HG03558 (cell line): Measurements from ENCODE around the gene WNT9A.

Experiments
- ATAC-seq: cut with Tn5 transposase; IDR thresholded peaks from one replicate; pipeline ENCODE4 v1.9.1; 2021; ENCODE audit warnings: moderate number of reproducible peaks; ENCODE audit not compliant: unreplicated experiment; ENCODE audit errors: extremely low read depth

WNT9A gene

DNA sequence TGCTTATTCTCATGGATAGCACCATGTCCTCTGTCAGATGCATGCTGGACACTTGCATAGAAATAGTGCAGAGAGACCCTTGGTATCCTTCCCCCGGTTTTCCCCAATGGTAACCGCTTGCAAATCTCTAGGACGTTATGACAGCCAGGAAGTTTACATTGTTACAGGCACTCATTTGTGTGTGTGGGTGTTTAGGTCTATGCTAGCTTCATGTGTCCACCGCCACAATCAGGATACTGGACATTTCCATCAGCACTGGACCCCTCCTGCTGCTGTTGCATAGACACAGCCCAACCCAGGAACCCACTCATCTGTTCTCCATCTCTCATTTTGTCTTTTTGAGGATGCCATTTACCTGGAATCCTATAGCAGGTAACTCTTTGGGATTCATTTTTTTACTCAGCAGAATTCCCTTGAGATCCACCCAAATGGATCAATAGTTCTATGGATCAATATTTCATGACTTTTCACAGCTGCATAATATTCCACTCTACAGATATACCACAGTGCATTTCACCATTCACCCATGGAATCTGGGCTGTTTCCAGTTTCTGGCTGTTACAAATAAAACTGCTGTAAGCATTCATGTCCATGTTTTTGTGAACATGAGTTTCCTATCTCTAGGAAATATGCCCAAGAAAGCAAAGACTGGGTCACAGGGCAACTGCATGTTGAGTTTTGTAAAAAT lies 6.6 kb upstream of the WNT9A start:
- ATAC-seq, result no peak

DNA sequence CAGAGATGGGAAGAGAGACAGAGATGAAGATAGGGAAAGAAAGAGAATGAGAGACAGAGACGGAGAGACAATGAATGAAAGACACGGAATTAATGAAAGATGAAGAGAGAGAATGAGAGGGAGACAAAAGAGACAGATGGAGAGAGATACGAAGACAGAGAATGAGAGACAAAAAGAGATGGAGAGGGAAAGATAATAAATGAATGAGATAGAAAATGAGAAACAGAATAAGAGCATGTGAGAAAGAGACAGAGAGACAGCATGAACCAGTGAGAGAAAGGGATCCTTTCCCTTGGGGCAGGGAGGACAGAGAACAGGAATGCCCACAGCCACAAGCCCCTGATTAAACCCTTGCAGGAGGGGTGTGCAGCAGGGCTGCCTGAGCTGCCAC lies 5.3 kb upstream of the WNT9A start:
- ATAC-seq, result no peak

DNA sequence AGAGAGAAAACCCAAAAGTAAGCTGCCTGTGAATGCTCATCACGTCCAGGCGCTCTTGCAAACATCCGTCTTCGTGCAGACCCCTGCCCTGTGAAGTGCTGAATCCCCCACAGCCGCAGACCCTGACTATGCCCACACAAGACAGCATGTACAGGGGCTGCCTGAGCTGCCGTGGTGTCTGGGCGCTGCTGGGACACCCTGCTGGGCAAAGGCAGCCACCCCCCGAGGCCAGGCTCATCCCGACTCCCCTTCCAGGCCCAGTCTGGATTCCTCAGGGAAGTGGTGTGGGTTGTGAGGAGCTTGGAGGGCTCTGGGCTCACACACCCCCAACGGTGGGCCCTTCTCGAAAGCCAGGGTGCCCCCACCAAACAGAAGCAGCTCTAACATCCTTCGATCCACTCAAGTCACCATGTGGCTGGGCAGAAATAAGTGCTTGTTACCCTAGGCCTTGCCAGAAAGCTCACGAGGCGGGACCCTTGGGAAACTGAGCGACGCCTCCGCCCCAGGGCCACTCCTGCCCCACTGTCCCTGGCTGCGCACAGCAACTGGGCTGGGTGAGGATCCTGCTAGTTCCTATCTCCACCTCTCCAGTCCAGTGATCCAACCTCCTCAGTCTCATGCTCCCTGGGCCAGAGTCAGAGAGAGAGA lies 4.8 kb upstream of the WNT9A start:
- no peak for ATAC-seq

GRCh38 chr1:227951624-227952373 lies 4.1 kb upstream of the WNT9A start:
- no peak for ATAC-seq

- ATAC-seq, result no peak
Measured at GRCh38 chr1:227950735-227951346, 3.1 kb upstream of the WNT9A start.

DNA sequence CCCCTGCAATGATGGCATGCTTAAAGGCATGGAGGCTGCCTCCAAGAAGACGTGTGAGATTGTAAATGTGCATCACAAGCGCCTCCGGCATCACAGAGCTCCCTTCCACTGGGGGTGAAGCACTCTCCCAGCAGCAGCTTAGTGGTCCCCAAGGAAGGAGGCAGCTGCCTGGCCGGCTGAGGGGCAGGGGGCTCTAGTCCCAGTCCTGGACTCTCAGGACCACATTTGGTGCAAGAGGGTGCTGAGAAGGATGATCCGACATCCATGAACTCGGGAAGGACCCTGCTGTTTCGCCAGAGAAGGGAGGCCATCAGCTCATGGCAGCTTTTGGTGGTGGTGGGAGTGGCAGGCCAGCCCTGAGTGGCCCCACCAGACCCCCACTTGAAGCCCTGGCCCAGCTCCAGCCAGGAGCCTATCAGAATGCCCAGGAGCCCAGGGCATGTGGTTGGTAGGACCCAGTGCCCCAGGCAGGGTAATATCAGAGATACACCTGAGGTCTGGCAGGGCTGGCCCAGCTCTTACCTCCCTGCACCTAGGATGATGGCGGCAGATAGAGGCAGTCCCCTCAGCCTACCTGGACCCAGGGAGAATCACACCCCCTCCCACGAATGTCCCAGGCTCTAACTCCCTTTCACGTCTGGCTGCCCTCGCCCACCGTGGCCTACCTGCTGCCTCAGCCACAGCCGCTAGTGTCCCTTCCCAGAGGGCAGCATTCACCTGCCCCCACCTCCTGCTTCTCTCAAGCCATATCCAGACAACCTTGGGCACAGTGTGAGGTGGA lies 2.4 kb upstream of the WNT9A start:
- no peak for ATAC-seq

- ATAC-seq, result no peak
Measured at GRCh38 chr1:227949341-227949921, 1.7 kb upstream of the WNT9A start.

DNA sequence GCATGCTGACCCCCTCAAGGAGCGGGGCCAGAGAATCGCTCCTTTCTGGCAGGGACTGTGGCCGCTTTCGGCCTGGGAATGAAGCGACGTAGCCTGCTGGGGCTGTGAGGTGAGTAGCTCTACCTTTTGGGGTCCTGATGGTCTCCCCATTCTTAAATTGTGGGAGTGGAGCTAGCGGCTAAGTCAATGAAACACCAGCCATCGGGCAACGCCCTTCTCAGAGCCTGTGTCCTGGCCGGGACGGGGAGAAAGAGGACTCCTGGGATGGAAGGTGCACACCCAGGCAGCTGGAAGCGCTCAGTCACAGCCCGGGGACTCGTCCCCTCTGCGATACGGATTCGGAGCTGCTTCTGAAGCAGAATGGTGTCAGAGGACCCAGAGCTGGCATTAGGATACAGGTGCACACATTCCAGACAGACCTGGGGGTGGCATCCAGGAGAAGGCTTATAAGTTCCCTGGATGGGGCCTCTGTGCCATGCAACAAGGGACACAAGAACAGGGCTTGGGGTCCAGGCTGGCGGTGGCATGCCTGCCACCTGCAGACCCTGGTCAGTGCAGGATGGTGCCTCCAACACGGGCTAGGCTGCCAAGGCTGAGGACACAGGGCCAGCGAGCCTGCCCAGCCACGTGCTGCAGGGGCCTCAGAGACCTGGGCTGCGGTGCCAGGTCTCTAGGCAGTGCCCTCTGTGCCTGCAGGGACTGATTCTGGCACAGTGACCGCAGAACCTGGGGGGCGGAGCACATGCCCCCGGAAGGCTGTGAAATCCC lies 945 bp upstream of the WNT9A start:
- no peak for ATAC-seq

GRCh38 chr1:227947386-227947675 lies 401 bp downstream of the WNT9A start:
- ATAC-seq, result no peak

DNA sequence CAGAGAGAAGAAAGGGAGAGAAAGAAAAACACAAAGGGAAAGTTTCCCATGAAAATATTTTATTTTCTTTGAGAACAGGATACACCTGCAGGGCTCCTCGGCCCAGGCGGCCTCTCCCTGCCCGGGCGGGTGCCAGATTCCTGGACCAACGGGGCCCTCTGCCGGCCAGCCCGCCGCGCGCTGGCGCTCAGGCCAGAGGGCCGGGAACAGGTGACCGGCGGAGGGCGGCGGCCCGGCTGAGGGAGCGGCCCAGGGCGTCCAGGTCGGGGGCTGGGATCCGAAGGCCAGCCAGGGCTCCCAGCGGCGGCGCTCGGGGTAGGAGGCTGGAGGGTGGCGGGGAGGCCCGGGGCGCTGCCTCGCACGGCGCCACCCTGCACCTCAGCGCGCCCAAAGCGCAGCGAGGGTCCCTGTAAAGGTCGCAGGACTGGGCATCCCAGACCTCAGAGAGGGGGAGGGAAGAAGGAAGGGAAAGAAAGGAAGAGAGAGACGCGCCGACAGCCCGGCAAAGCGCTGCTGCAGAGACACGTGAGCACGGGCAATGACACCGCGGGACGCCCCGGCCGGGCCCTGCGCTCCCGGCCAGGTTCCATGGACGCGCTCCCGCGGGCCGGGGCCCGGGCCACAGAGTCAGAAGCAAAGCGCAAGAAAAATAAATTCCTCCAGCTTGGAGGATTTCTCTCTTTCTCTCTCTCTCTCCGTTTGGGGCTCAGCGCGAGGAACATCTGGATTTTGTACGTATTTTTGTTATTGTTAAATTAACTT lies 927 bp downstream of the WNT9A start:
- ATAC-seq, result no peak

GRCh38 chr1:227945891-227946623 lies 1.7 kb downstream of the WNT9A start:
- no peak for ATAC-seq

DNA sequence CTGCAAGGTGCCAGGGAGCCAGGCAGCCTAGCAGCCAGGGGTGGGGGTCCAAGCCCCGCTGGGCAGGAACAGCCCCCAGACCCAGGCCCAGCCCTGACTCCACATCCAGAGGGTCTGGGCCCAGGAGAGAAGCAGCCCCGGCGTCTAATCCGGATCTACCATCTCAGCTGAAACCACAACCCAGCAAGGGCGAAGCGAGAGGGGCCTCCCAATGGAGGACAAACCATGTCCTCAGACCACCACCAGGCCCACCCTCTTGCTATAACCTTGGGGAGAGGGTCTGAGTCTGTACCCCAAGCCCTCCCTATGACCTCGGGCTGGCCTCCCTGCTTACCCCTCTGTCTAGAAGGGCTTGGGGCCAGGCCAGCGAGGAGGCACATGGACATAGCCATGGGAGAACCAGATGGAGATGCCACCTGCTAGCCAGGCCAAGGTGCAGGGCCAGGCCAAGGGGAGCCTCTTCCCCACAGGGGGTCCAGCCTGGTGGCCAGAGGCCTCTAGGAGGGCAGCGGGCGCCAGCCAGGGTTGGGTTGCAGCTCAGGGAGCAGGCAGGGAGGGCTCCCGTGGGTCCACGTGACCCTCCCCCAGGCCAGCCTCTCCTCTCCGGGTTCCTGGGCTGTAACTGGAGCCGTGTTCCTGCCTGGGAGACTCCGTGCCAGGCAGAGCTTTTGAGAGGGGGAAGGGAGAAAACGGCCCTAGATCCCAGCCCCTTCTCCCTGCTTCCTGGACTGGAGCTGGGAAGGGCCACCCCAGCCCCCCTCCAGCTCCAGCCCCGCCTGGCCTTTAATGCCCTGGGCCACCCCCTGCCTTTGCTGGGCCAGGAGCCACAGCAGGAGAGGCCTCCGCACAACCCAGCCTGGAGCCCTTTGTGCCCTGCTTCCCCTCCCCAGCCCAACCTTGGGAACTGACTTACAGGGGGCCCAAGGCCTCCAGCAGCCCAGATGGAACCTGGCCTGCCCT lies 2.5 kb downstream of the WNT9A start:
- ATAC-seq, result no peak

DNA sequence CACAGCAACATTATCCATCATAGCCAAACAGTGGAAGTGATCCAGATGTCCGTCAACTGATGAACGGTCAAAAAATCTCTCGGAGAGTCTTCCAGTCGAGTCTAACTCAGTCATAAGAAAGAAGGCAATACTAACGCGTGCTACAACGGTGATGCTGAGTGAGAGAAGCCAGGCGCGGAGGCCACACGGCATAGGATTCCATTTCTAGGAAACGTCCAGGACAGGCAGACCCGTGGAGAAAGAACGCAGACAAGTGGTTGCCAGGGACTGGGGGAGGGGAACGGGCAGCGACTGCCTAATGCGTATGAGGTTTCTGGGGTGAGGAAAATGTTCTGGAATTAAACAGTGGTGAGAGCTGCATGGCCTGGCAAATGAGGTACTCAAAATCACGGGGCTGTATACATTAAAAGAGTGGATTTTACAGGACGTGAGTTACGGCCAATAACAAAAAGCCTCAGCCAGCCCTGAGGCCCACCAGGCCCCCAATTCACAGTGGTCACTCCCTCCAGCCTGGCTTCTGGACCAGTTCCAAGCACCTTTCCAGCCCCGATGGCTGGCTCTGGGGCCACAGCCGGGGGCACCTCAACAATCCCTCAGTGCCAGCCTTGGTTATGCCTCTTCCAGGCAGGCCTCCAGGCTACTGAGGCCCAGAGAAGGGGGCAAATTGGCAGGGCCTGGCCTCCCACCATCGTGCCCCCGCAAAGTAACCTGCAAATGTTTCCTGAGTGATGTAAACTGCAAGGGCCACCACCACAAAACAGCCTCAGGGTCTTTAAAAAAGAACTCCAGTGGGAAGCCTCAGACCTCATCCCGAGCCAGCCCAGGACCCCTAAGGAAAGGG lies 3.4 kb downstream of the WNT9A start:
- ATAC-seq, result no peak

DNA sequence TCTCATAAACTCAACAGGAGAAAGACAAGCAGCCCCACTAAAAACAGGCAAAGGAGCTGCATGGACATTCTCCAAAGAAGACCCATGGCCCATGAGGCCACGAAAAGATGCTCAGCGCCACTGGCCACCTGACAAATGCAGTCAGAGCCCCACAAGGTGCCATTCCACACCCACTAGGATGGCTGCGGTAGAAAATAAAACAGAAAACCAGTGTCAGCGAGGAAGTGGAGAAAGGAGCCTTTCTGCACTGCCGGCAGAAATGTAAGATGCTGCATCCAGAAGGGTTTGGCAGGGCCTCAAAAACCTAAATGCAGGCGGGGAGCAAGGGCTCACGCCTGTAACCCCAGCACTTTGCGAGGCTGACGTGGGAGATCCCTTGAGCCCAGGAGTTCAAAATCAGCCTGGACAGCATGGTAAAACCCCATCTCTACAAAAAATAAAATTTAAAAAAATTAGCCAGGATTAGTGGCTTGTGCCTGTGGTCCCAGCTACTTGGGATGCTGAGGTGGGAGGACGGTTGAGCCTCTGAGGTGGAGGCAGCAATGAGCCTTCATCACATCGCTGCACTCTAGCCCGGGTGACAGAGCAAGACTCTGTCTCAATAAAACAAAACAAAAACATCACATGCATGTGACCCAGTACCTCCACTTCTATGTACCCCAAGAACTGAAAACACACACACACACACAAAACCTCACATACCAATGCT lies 4.2 kb downstream of the WNT9A start:
- ATAC-seq, result no peak

- ATAC-seq, result no peak
Measured at GRCh38 chr1:227942716-227943261, 4.9 kb downstream of the WNT9A start.
